Fibroblast of skin of back (primary cell): ENCODE measurements around the gene JPH2.

Experiments
- DNase-seq: peaks from one replicate; pipeline ENCODE4 v3.0.0-alpha.2; 2013

Gene JPH2

GRCh38 chr20:44187772-44188709, 1.1 kb upstream of the JPH2 start:
- peak; percentile 65 for DNase-seq

GRCh38 chr20:44186674-44187053, 324 bp downstream of the JPH2 start:
- no peak for DNase-seq

GRCh38 chr20:44186201-44186600, 787 bp downstream of the JPH2 start:
- DNase-seq = no peak

- no peak for DNase-seq
These were observed 1.4 kb downstream of the JPH2 start for GRCh38 chr20:44185574-44185973.

- no peak for DNase-seq
These were observed 3.7 kb downstream of the JPH2 start for GRCh38 chr20:44183282-44183681.

GRCh38 chr20:44182863-44183262, 4.1 kb downstream of the JPH2 start:
- DNase-seq = no peak

- no peak for DNase-seq
These were observed 4.7 kb downstream of the JPH2 start for GRCh38 chr20:44182135-44182765.

- no peak for DNase-seq
These were observed 5.4 kb downstream of the JPH2 start for GRCh38 chr20:44181611-44182010.

- peak; percentile 94 for DNase-seq
These were observed 6.2 kb downstream of the JPH2 start for GRCh38 chr20:44180814-44181213.

GRCh38 chr20:44176833-44177534, 10.0 kb downstream of the JPH2 start:
- peak; percentile 63 for DNase-seq

- no peak for DNase-seq
These were observed 11.8 kb downstream of the JPH2 start for GRCh38 chr20:44174996-44175765.

GRCh38 chr20:44173846-44174245, 13.1 kb downstream of the JPH2 start:
- DNase-seq = no peak

- DNase-seq = no peak
These were observed 13.9 kb downstream of the JPH2 start for GRCh38 chr20:44173116-44173515.

GRCh38 chr20:44172572-44172950, 14.4 kb downstream of the JPH2 start:
- no peak for DNase-seq

- DNase-seq = no peak
These were observed 15.0 kb downstream of the JPH2 start for GRCh38 chr20:44171775-44172571.

GRCh38 chr20:44170816-44171410, 16.1 kb downstream of the JPH2 start:
- DNase-seq = peak; percentile 48

- DNase-seq = no peak
These were observed 19.3 kb downstream of the JPH2 start for GRCh38 chr20:44167736-44168135.

- DNase-seq = peak; percentile 98
These were observed 20.5 kb downstream of the JPH2 start for GRCh38 chr20:44166477-44166876.

GRCh38 chr20:44166008-44166407, 21.0 kb downstream of the JPH2 start:
- peak; percentile 88 for DNase-seq

- no peak for DNase-seq
These were observed 26.9 kb downstream of the JPH2 start for GRCh38 chr20:44160133-44160532.

- DNase-seq = no peak
These were observed 27.3 kb downstream of the JPH2 start for GRCh38 chr20:44159711-44160110.
